Activated T-cell treated with anti-CD3 and anti-CD28 coated beads, Interleukin-2, amount 50 U/mL, for 48 hours (primary cell): Measurements from ENCODE around the gene ALKBH7.
"Not testable (repeated sequence)": the region's sequence is repeated elsewhere in the genome, so short reads cannot be mapped to it uniquely, and the experiment has no call there.

Experiments used
- DNase-seq, 2 experiments: peaks; one replicate each; pipeline ENCODE4 v3.0.0-alpha.2; 2020

The ALKBH7 gene

DNA sequence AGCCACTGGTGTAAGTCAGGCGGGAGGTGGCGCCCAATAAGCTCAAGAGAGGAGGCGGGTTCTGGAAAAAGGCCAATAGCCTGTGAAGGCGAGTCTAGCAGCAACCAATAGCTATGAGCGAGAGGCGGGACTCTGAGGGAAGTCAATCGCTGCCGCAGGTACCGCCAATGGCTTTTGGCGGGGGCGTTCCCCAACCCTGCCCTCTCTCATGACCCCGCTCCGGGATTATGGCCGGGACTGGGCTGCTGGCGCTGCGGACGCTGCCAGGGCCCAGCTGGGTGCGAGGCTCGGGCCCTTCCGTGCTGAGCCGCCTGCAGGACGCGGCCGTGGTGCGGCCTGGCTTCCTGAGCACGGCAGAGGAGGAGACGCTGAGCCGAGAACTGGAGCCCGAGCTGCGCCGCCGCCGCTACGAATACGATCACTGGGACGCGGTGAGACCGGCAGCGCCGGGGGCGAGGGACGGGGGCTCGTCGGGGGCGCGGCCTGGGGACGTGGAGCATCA lies at the start of gene ALKBH7:
Gene ALKBH7 (plus strand): TSS at position 201 of the 502 bp plus-strand sequence. CDS start 27 bp downstream, at position 228.
- peak; percentile 93 to 94 for DNase-seq

- no peak for DNase-seq
These were observed 47.8 kb upstream of the ALKBH7 start for GRCh38 chr19:6324757-6325156.

DNA sequence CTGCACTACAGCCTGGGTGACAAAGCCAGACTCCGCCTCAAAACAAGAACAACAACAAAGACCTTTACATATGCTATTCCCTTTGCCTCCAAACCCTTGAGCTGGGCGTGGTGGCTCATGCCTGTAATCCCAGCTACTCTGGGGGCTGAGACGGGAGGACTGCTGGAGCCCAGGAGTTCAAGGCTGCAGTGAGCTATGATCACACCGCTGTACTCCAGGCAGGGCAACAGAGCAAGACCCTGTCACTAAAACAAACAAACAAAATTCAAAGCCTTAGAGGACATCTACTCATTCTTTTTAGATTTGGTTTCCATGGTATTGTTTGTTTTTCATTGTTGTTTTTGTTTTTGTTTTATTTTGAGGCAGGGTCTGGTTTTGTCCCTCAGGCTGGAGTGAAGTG lies 47.0 kb upstream of the ALKBH7 start:
- no peak for DNase-seq

- DNase-seq = no peak
These were observed 45.8 kb upstream of the ALKBH7 start for GRCh38 chr19:6326815-6327214.

GRCh38 chr19:6333439-6333838 lies 39.2 kb upstream of the ALKBH7 start, which contains the start of gene ACER1:
ACER1 (minus strand) TSS chr19:6333612; CDS start chr19:6333551, 61 bp downstream.
- DNase-seq = no peak

GRCh38 chr19:6334490-6335285 lies 37.9 kb upstream of the ALKBH7 start:
- DNase-seq = no peak

DNA sequence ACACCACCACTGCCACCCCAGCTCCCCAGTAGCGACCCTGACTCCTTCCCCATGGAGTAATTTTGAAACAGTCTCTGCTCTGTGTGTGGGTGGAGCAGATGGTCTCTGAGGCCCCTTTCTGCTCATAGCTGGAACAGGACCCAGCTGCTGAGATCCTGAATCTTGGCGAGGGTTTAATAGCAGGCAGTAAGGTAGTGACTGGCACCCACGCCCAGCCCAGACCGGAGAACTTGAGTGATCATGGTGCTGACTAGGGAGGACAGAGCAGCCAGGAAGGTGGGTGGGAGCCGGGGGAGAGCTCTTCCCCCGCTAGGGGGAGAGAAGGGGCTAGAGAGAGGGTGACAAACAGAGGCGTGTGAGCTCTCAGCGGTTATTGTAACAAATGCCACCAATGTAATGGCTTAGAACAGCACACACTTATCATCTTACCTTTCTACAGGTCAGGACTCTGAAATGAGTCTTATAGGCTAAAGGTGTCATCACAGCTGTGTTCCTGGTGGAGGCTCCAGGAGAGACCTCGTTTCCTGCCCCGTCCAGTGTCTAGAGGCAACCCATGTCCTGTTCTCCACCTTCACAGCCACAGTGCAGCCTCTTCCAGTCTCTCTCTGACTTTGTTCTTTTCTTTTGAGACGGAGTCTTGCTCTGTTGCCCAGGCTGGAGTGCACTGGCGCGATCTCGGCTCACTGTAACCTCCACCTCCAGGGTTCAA lies 31.9 kb upstream of the ALKBH7 start:
- DNase-seq = peak; percentile 37 to 47

DNA sequence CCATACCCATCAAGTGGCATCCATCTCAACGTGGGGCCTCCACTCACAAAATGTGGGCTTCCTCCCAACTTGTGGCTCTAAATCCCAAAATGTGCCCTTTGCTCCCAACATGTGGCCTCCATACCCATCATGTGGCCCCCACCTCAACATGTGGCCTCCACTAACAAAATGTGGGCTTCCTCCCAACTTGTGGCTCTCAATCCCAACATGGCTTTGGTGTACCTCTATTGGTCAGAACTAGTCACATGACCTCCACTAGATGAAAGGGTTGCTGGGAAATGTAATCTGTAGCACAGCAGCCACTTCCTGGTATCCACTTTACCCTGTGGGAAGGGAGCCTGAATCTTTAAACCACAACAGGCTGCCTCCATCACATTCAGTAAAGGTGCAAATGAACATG lies 29.1 kb upstream of the ALKBH7 start:
- DNase-seq = no peak

GRCh38 chr19:6349271-6349670 lies 23.3 kb upstream of the ALKBH7 start:
- DNase-seq = not testable (repeated sequence)

- no peak for DNase-seq
These were observed 21.9 kb upstream of the ALKBH7 start for GRCh38 chr19:6350688-6351087.

GRCh38 chr19:6352381-6353165 lies 20.0 kb upstream of the ALKBH7 start:
- no peak for DNase-seq

DNA sequence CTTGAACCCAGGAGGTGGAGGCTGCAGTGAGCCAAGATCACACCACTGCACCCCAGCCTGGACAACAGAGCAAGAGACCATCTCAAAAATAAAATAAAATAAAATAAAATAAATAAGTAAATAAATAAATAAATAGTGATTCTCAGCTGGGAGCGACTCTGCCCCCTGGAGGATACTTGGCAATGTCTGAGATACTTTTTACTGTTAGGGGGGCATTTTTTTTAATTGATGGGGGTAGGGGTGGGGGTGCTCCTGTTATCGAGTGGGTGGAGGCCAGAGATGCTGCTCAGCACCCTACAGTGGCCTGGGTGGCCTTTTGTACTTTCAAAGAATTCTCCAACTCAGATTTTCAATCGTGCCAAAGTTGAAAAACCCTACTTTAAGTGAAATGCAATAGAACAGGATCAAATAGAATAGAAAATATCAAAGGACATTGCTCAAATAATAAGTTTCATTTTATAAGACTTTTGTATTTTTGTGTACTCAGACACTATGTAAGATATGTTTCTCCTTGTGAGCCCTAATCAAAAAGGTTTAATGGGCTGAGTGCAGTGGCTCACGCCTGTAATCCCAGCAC lies 18.4 kb upstream of the ALKBH7 start:
- DNase-seq = no peak

DNA sequence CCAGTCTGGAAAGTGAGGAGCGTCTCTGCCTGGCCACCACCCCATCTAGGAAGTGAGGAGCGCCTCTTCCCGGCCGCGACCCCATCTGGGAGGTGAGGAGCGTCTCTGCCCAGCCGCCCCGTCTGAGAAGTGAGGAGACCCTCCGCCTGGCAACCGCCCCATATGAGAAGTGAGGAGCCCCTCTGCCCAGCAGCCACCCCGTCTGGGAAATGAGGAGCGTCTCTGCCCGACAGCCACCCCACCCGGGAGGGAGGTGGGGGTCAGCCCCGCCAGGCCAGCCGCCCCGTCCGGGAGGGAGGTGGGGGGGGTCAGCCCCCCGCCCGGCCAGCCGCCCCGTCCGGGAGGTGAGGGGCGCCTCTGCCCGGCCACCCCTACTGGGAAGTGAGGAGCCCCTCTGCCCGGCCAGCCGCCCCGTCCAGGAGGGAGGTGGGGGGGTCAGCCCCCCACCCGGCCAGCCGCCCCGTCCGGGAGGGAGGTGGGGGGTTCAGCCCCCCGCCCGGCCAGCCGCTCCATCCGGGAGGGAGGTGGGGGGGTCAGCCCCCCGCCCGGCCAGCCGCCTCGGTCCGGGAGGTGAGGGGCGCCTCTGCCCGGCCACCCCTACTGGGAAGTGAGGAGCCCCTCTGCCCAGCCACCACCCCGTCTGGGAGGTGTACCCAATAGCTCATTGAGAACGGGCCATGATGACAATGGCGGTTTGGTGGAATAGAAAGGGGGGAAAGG lies 17.1 kb upstream of the ALKBH7 start:
- DNase-seq = not testable (repeated sequence)

- DNase-seq = no peak
These were observed 15.4 kb upstream of the ALKBH7 start for GRCh38 chr19:6357174-6357573.

- DNase-seq = no peak
These were observed 14.6 kb upstream of the ALKBH7 start for GRCh38 chr19:6358003-6358402.

- DNase-seq = no peak
These were observed 12.8 kb upstream of the ALKBH7 start for GRCh38 chr19:6359568-6360341.

DNA sequence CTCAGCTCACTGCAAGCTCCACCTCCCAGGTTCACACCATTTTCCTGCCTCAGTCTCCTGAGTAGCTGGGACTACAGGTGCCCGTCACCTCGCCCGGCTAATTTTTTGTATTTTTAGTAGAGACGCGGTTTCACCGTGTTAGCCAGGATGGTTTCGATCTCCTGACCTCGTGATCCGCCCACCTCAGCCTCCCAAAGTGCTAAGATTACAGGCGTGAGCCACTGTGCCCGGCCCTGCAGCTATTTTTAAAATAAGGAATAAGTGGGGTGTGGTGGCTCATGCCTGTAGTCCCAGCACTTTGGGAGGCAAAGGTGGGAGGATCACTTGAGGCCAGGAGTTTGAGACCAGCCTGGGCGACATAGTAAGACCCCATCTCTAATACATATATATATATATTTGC lies 12.1 kb upstream of the ALKBH7 start:
- DNase-seq = not testable (repeated sequence)

GRCh38 chr19:6360857-6361216 lies 11.8 kb upstream of the ALKBH7 start:
- DNase-seq = not testable (repeated sequence)

DNA sequence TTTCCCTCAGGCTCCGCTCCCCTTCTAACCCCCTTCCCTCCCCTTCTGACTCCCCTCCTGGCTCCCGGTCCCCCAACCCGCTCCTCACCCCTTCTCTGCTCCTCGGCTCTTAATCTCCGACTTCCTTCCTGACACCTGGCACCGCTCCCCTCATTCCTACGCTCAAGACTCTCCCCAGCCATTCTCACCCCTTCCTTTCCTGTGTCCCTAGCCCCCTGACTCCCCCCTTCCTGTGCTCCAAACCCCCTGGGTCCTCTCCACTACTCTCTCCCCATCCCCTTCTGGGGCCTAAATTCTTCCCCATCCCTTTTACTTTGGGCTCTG lies 10.6 kb upstream of the ALKBH7 start:
- DNase-seq = peak in 1 of 2 experiments; percentile 44

GRCh38 chr19:6362351-6362801 lies 10.2 kb upstream of the ALKBH7 start:
- DNase-seq = peak; percentile 58 to 62

DNA sequence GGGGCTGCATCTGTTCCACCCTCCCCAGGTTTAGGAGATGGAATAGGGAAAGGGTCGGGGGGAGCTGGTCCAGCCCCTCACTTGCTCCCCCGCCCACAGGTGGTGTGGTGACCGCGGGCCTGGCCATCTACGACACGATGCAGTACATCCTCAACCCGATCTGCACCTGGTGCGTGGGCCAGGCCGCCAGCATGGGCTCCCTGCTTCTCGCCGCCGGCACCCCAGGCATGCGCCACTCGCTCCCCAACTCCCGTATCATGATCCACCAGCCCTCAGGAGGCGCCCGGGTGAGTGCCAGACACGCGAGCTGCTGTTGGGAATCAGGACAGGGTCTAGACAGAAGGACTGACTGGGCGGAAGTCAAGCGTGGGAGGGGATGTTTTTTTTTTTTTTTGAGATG lies 8.2 kb upstream of the ALKBH7 start:
- DNase-seq = no peak
